Measurements from ENCODE around the gene DZIP1L.

Gene DZIP1L

DNA sequence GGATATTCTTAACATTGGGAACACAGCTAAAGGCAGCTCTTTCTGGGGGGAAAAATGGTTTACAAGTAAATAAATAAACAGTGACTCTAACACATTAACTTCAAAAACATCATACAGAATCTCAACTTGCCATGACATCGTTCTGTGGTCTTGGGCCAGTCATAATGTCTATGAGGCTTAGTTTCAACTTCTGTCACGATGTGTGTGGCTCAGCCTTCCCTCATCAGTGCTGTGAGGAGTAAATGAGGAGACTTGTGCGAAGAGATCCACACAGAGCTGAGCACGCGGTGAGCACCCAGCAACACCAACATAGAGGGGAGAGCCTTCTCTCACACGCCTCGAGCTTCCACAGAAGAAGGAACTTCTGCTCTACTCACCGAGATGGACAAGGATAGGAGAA lies 49.0 kb downstream of the DZIP1L start:
- no peak for DNase-seq

DNA sequence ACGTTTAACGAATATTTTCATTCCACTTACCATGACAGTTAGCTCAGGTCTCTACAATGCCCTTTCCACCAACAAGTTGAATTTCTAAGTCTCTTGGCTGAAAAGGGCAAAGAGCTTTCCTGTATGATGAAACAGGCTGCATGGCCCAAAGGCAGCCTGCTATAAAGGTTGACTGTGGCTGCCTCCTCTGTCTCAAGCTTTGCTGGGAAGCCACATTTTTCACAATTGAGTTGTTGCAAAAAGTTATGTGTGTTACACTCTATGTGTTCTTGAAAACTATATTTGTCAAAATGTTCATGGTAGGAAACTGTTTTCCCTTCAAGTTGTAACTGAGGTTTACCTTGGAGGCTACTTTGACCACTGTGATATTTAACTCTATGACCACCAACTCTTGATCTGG lies 49.5 kb downstream of the DZIP1L start:
- no peak for DNase-seq

DNA sequence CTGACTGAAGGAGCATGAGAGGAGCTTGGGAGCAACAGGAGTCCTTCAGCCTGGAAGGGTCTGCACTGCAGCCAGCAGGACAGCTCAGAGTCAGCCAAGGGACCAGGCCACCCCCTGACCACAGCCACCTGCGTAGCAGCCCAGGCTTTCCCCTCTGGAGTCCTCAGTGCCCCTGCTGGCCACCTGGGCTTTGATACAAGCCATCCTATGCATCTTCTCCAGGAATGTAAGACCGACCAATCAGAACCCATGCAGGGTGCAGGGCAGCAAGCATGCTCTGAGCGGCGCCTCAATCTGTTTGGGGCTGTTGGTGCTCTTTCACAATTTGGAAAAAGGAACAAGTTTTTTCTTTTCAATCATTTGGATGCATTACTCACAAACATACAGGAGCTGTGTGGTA lies 52.0 kb downstream of the DZIP1L start:
- no peak for DNase-seq

DNA sequence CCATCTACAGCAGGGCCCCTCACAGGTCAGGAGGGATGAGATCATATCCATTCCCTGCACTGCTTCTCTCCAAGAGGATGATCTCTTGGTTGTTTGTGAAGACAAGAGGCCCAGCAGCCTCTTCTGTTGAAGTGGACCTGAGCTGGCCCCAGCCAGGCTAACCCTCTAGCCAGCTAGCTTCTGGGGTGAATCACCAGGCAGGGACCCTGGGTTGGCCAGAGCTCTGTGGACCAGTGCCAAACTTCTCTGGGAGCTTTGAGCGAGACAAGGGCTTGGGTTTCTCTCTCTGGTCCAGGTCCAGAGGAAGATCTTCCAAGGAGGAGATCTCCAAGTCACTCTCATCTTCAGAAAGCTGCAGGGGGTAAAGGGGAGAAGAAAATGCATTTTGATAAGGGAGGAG lies 52.8 kb downstream of the DZIP1L start:
- no peak for DNase-seq

DNA sequence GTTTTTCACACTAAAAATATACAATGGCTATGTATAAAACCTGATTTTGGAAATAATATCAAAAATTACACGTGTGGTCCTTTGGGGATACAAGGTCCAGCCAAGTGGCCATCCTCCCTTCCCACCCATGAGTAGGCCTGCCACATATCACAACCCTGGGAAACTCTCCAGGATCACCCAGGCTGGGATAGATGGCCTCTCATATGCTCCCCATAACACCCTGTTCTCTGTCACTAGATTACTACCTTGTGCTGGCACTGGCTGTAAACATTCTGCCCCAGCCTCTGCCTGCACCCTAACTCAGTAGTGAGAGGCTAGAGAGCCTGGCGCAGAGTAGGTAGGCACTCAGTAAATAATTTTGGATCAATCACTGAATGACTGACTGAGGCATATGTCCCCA lies 53.4 kb downstream of the DZIP1L start:
- DNase-seq, result no peak

DNA sequence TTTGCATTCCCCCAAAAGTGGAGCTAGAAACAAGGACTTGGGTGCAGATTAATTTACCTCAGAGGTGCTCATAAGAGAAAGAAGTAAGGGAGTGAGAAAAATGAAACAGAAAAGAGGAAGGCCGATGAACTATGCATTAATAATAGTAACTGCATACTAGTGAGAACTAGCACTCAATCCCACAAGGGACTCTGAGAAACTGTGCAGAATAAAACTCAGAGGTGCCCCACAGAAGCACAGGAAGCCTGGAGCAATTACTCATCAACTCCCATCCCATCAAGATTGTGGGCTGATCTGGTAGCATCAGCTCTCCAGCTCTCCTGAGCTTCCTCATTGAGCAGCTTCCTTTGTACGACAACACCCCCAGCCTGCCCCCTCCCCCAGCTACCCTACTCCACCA lies 54.6 kb downstream of the DZIP1L start:
- DNase-seq, result no peak

DNA sequence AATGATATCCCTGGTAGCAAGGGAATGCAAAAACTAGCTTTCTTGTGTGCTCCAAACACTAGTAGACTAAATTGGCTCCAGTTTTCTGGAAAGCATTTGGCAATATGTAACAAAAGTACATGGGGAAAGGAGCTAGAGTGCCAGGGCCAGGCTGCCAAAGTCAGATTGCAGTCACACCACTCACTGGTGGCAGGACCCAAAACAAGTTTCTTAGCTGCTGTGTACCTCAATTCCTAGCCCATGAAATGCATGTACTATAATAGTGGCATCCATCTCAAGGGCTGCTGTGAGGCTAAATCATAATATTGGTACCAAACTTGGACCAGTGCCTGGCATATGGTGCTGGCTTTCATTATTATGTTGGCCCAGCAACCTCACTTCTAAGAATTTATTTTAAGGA lies 56.1 kb downstream of the DZIP1L start:
- DNase-seq, result no peak

DNA sequence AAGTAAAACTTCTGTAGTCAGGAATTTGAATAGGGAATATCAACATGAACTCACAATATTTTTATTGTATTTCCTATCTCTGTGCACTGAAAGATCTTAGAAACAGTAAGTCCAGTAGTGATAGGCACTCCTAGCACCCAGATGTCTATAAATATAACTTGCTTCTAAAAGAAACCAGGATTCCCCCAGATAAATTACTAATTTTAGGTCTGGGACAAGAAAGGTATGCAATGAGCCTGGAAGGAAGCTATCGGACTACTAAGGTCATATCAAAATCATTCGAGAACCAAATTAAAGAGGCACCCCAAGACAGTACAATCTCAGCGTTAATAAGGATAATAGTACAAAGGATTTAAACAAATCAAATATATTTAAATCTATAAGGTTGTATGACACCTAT lies 58.0 kb downstream of the DZIP1L start:
- DNase-seq, result no peak

- DNase-seq, result no peak
Observed at GRCh38 chr3:138054057-138054456, 61.4 kb downstream of the DZIP1L start.

DNA sequence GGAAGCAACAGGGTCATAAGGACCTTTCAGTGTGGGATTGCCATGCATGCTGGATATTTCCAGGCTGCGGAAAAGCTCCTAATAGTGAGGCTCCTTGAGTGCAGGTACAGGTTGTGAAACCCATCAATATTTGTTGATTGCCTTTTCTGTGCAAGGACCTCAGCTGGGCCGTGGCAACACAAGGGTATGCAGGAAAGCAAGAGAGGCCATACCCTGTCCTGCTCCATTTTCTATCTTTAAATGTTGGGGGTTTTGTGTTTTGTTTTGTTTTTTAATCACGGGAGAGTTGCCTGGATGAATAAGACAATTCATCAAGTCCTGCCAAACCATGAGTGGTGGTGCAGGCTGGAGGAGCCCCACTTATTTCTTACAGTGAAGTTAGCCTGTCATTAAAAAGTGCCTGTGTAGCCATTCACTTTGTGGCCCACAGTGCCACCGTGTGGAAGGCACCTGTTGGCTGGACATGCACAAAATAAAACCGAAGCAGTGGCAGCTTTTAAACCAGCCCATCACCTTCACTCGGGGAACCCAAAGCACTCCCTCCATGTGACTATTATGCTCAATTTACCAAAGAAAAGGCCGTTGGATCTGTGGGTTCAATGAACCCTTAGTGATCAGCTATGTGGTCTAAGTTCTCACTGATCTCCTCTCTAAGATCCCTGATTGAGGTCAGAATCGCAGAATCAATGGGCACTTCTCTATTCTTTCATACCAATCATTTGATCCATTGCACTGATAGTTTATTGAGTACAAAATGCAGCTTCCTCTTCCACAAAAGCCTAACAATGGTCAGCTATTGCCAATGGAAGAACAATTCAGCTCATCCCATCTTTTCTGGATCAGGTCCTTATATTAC lies 63.2 kb downstream of the DZIP1L start:
- DNase-seq, result no peak

DNA sequence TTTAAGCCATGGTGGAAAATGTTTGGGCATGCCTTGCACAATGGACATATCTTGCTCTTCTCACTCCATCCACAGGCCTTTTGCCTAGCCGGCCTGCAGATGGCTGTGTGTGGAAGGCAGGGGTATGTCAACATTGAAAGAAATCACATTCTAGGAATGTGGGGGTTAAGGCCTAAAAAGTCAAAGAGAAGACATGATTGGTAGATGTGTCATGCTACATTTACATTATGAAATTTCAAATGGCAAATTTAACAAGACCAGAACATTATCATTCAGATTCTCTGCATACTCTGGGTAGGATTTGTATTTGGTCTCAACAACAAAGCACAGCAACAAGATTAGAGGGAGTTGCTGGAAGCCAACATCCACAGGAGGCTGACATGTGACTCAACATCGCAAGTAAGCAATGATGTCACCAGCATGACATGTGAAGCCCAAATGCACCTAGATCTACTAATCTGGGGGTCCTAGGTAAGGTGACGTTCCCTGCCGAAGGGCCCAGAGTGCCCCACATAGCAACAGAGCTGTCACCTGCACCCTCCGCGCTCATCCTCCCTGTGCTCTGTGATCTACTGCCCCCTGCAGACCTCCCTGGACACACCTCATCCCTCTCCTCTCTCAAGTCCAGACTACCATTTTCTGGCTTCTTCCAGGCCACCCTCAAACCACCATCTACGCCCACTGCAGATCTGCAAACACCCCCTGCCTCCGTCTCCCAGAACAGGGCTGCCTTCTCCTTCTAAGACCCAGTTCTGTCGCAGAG lies 66.1 kb downstream of the DZIP1L start:
- DNase-seq, result no peak

DNA sequence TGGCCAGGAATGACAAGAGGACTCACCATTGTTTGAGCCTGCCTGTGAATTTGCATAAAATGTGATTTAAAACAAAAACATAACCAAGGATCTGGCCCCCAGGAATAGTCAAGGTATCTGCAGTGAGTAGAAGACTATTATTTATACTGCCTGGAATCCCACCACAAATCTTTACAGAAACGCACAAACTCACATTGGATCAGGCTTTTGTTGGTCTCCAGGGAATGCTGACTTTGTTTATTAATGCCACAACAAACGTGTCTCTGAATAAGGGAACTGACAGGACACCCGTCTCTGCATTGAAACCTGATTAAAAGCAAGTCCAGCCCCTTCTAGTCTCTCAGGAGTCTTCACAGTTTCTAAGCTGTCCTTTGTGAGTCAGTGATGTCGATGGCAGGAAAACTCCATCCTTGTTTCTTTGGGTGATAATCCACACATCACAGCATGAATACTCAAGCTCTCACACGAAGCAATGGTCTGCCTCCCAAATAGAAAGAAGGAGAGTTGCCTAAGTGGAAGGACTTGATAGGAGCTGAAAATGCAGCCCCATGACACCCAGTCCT lies 67.7 kb downstream of the DZIP1L start:
- no peak for DNase-seq

GRCh38 chr3:138046955-138047354 lies 68.5 kb downstream of the DZIP1L start:
- DNase-seq, result no peak

DNA sequence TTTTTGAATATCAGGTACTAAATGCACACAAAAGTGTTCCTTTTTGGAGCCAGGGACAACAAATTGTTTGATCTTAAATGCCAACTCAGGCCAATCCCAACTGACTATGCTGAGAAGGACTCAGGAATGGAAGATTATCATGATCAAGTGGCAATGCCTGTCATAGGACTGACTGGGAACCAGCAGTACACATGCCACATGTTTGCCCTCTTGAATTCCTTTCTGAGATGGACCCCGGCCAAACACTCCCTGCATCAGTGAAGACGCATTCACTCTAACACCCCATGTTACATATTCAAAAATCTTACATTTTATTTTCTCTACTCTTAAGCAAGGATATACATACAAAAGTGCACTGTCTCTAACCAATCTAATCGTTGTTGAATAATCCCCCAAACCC lies 69.3 kb downstream of the DZIP1L start:
- DNase-seq, result no peak

DNA sequence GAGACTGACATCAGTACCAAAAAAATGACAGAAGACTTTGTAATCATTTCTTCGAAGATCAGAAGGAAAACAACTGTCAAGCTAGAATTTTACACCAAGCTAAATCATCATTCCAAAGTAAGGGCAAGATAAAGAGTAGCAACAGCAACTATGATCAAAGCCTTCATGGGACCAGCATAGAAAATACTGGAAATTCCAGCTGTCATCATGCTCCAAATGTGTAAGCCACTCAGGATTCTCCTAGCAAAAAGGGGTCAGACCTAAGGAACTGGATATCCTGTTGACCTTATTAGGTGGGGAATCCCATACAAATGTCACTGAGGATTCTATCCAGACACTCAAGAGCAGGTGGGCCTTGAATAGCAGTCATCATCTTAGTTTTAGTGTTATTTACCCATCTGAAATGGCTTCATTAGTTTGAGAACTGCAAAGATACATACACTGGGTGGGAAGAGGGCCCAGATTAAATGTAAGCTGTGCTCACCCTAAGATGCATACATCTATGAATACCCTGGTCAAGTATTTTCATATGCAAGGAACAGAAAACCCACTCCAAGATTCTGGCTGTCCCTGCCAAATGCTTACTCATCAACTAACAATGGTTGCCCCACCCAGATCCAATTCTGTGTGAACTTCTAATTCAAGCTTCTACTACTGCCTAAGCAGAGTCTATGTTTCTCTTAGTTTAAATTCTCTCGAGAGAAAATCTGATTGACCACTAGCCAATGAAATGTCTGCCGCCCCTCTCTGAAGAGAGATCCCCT lies 72.0 kb downstream of the DZIP1L start:
- no peak for DNase-seq

GRCh38 chr3:138042043-138042442 lies 73.4 kb downstream of the DZIP1L start:
- no peak for DNase-seq

DNA sequence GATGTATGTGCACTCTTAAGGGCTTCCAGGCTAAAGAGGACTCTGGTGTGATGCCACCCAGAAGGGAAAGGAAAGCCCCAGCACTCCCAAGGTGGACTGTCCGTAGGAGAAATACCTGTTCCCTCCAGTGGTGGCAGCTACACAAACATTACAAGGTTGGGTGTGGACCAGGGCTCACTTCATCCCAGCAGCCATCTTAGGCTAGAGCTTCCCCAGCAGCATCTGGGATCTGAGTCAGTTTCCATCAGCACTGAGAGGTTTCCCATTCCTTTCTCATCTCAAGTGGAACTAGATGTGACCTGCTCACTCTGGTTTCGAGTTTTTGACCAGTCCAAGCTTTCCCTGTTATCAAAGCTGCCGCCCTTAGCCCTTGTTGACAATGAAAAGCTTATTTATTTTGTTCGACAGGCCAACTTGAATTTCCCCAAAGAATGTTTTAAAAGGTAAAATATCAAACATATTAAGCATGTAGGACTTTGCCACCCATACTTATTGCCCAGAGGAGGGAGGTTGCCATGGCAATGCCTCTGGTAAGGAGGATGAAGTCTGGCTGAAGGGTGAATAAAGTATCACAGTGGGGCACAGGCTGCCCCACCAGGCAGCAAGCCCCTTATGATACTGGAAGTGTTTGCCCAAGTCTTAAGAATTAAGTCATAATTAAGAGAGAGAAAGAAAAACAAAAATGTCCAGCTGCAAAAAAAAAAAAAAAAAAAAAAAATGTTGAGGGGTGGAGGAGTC lies 76.5 kb downstream of the DZIP1L start:
- DNase-seq, result no peak

GRCh38 chr3:138036572-138036971 lies 78.8 kb downstream of the DZIP1L start:
- no peak for DNase-seq

- DNase-seq, result no peak
Observed at GRCh38 chr3:138034918-138035317, 80.5 kb downstream of the DZIP1L start.

DNA sequence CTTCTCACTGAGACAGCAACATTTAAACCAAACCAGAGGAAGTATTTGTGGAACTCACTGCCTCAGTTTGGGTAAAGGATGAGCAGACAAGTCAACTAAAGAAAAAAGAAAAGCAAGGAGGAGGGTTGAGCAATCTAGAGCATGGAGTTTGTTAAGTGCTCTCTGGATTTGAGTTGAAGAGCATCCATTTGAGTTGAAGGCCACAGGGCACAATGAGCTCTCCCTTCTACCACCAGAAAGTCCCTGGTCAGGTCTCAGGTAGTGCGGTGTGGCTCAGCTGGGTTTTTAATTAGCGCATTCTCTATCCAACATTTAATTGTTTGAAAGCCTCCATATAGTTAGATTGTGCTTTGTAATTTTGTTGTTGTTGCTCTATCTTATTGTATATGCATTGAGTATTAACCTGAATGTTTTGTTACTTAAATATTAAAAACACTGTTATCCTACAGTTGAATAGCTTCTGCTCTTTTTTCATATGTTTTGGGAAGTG lies 82.2 kb downstream of the DZIP1L start:
- DNase-seq, result no peak

DNA sequence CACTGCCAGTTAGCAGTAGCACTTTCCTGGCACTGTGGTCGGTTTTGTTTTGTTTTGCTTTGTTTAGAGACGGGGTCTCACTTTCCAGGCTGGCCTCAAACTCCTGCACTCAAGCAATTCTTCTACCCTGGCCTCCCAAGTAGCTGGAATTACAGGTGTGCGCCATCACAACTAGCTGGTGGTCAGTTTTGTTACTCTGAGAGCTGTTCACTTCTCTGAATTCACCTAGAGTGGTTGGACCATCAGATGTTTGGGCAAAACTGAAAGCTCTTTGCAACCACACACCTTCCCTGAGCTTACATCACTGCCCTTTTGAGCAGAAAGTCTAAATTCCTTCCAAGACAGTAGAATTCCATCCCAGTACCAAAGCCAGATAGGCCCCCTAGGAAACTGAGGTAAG lies 82.8 kb downstream of the DZIP1L start:
- no peak for DNase-seq

- DNase-seq, result no peak
Observed at GRCh38 chr3:138031536-138031935, 83.9 kb downstream of the DZIP1L start.
